GM18507 (cell line): ENCODE results near the gene RIMS3.
A peak's percentile ranks its signal among the peaks of the same experiment; 100 is the strongest.
"Not testable (repeated sequence)": the region's sequence is repeated elsewhere in the genome, so short reads cannot be mapped to it uniquely, and the experiment has no call there.

Experiments used
- DNase-seq: peaks from one replicate; pipeline ENCODE4 v3.0.0; 2011; ENCODE audit warnings: low read depth; ENCODE audit not compliant: insufficient read length; ENCODE audit errors: extremely low spot score
- FAIRE-seq: peaks from 2 replicates; lab custom pipeline; 2011; peaks lifted over from hg19 to GRCh38; lab: Jason Lieb, UNC

The RIMS3 gene

GRCh38 chr1:40636777-40637176, 28.7 kb downstream of the RIMS3 start:
- FAIRE-seq (no peak), DNase-seq (no peak)

- no peak for DNase-seq
- FAIRE-seq, result no peak
Observed at GRCh38 chr1:40635763-40636500, 29.6 kb downstream of the RIMS3 start.

- no peak for FAIRE-seq
- DNase-seq, result no peak
Observed at GRCh38 chr1:40634901-40635655, 30.4 kb downstream of the RIMS3 start.

GRCh38 chr1:40633931-40634376, 31.5 kb downstream of the RIMS3 start:
- no peak for FAIRE-seq

GRCh38 chr1:40633523-40633922, 32.0 kb downstream of the RIMS3 start:
- DNase-seq (no peak), FAIRE-seq (no peak)

More at GRCh38 chr1:40633931-40634376, 31.5 kb downstream of the RIMS3 start:
- DNase-seq, result no peak

GRCh38 chr1:40630488-40631223, 34.8 kb downstream of the RIMS3 start:
- DNase-seq, result no peak
- FAIRE-seq, result no peak

GRCh38 chr1:40629546-40629945, 35.9 kb downstream of the RIMS3 start:
- not testable (repeated sequence) for FAIRE-seq, DNase-seq

- no peak for FAIRE-seq
Observed at GRCh38 chr1:40628903-40629292, 36.6 kb downstream of the RIMS3 start.

GRCh38 chr1:40627987-40628902, 37.2 kb downstream of the RIMS3 start:
- FAIRE-seq (peak; percentile 96), DNase-seq (peak; percentile 40)

More at GRCh38 chr1:40628903-40629292, 36.6 kb downstream of the RIMS3 start:
- no peak for DNase-seq

GRCh38 chr1:40626383-40626770, 39.1 kb downstream of the RIMS3 start:
- no peak for FAIRE-seq

GRCh38 chr1:40625476-40626382, 39.8 kb downstream of the RIMS3 start:
- no peak for FAIRE-seq
- DNase-seq, result no peak

More at GRCh38 chr1:40626383-40626770, 39.1 kb downstream of the RIMS3 start:
- no peak for DNase-seq

- FAIRE-seq (no peak), DNase-seq (no peak)
Observed at GRCh38 chr1:40625076-40625475, 40.4 kb downstream of the RIMS3 start.

- FAIRE-seq (no peak), DNase-seq (no peak)
Observed at GRCh38 chr1:40622936-40623629, 42.4 kb downstream of the RIMS3 start.

- DNase-seq (no peak), FAIRE-seq (no peak)
Observed at GRCh38 chr1:40621821-40622450, 43.5 kb downstream of the RIMS3 start.

GRCh38 chr1:40620586-40621210, 44.8 kb downstream of the RIMS3 start:
- DNase-seq, result no peak
- no peak for FAIRE-seq

GRCh38 chr1:40620150-40620549, 45.3 kb downstream of the RIMS3 start:
- FAIRE-seq (no peak), DNase-seq (no peak)

- DNase-seq (no peak), FAIRE-seq (no peak)
Observed at GRCh38 chr1:40618108-40618507, 47.4 kb downstream of the RIMS3 start.
